ENCODE measurements around the gene AQP1.

AQP1 gene

DNA sequence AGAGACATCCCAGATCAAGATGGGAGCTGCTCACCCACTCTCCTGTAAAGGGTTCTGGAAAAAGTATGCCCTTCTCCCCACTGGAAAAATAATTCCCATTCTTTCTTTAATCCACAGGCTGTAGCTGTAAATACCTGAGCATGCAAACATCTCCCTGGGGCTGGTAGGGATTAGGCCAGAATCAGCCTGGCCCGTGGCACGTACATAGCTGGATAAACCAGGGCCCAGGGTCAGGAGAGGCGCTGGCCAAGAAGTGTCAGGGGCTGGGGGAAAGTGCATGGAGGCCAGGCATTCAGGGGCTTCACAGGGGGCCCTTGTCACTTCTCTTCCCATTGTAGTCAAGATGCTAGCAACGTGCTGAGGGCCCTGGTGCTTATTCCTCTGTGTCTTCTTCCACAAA is 30.7 kb upstream of the AQP1 start:
- DNase-seq (ENCODE audit: low read depth, low spot score), result no peak
- H3K4me3 ChIP-seq (ENCODE audit: low read length), result no peak overlapping the region

DNA sequence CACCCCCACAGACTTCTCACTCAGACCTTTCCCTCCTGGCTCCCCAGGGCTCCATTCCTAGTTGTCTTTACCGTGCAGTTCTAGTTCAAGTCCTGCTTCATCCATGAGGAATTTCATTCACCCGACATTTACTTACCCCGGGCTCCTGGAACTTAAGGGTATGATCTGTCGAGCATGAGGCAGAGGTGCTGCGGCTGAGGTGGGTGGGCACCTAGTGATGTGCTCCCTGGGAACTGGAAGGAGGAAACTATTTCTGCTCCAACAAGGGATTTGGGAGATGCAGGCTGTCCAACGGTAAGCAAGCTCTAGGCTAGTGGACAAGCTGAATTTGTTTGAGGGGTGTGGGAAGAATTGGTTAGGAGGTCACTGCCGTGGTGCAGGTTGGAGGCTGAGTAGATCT is 30.2 kb upstream of the AQP1 start:
- H3K4me3 ChIP-seq (ENCODE audit: low read length), result no peak overlapping the region
- no peak for DNase-seq (ENCODE audit: low read depth, low spot score)

DNA sequence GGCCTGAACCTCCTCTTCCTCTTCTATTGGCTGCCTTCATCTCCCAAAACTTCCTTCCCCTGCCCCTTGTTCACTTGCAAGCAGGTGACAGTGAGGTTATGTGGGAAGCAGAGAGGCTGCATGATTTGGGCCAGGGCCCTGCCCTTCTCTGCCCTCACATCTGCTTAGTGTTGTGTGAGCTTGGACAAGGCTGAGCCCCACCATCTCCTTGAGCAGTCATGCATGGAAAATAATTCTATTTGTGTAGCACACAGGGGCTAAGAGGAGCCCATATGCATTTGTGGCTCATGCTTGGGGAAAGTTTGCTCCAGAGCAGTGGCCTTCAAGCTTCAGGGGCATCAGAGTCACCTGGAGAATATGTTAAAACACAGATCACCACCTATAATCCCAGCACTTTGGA is 26.8 kb upstream of the AQP1 start:
- no peak overlapping the region for H3K4me3 ChIP-seq (ENCODE audit: low read length)
- no peak for DNase-seq (ENCODE audit: low read depth, low spot score)

- H3K4me3 ChIP-seq (ENCODE audit: low read length), result no peak overlapping the region
- no peak for DNase-seq (ENCODE audit: low read depth, low spot score)
These were observed 25.0 kb upstream of the AQP1 start for GRCh38 chr7:30886608-30887011.

- no peak for DNase-seq (ENCODE audit: low read depth, low spot score)
- H3K4me3 ChIP-seq (ENCODE audit: low read length), result no peak overlapping the region
These were observed 24.2 kb upstream of the AQP1 start for GRCh38 chr7:30887464-30887872.

GRCh38 chr7:30888747-30889146 is 22.9 kb upstream of the AQP1 start:
- H3K4me3 ChIP-seq (ENCODE audit: low read length), result no peak overlapping the region
- no peak for DNase-seq (ENCODE audit: low read depth, low spot score)

- no peak overlapping the region for H3K4me3 ChIP-seq (ENCODE audit: low read length)
- DNase-seq (ENCODE audit: low read depth, low spot score), result no peak
These were observed 21.4 kb upstream of the AQP1 start for GRCh38 chr7:30890226-30890625.

GRCh38 chr7:30893357-30893756 is 18.3 kb upstream of the AQP1 start:
- no peak overlapping the region for H3K4me3 ChIP-seq (ENCODE audit: low read length)
- no peak for DNase-seq (ENCODE audit: low read depth, low spot score)

GRCh38 chr7:30894009-30894408 is 17.6 kb upstream of the AQP1 start:
- no peak for DNase-seq (ENCODE audit: low read depth, low spot score)
- no peak overlapping the region for H3K4me3 ChIP-seq (ENCODE audit: low read length)

DNA sequence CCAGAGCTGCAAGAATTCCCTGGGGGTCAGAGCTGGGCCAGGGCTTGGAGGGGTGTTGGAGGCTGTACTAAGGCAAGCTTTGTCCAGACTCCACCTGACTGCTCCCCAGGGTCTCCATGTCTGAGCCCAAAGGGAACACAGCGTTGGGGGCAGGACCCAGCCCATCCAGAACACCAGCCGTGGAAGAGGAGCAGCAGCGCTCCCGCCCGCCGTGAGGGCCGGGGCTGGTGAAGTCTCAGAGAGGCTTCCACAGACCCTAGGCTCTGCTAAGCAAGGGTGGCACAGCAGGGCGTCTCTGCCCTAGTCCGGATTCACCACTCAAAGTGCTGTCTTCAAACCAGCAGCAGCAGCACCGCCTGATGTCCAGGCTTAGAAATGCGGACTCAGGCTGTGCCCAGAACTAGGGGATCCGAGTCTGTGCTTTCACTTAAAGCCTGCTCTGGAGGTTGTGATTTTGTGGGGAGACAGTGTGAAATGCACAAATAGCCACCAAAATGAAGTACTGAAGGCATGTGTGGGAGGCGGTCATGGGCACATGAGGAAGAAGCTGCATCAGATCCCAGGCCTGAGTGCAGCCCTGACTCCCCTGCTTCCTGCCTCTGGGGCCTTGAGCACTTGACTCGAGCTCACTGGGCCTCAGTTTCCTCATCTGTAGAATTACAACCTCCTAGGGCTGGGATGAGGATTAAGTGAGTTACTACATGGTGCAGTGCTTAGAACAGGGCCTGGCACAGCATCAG is 16.6 kb upstream of the AQP1 start:
- no peak overlapping the region for H3K4me3 ChIP-seq (ENCODE audit: low read length)
- no peak for DNase-seq (ENCODE audit: low read depth, low spot score)

DNA sequence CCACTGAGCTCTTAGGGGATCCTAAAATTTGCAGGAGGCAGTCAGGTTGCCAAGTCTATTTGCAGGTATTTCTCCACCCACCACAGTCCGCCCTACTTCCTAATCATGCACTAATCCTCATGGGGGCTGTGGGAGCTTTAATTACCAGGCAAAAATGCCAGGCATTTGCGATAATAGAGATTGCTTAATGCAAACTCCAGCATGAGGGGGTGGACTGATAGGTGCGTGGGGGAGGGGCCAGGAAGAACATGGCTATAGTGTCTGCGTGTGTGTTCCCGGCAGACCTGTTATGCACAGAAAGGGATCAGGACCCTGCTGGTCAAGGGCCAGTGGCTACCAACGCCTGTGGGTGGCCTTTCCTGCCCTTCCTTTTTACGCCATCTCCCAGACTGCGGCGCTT is 15.6 kb upstream of the AQP1 start:
- no peak for DNase-seq (ENCODE audit: low read depth, low spot score)

DNA sequence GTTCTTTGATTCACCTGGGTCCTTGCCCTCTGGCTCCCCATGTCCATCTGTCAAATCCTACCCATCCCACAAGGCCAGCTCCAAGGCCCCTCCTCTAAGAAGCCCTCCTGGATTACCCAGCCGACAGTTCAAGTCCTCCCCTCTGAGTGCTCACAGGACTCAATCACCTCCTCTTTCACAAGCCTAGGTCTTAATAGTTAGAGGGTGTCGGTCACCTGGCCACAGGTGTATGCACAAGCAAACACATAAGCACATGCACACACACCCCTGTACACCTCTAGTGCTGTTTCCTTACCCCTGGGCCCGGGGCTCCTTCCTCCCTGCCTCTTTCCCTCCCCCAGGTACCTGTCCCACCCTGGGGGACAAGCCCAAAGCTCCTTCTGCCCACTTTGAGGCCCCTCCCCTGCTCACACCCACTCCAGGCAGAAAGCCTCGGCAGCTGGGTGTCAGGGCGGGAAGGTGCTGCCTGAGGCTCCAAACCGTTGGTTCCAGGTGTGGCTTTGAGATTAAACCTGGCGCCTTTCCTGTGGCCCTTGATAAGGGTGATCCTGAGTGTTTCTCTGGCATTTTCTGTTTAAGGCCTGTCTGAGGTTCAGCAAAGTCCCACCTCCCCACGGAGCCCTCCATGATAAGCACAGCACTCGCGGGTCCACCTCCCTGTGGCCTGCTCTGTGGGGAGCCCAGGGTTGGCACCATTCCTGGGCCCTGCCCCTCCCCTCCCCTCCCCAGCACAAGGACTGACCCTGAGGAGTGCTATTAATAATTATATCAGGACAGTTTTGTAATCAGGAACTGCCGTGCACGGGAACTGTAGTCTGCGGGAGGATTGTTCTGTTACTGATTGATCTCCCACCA is 14.6 kb upstream of the AQP1 start:
- H3K4me3 ChIP-seq (ENCODE audit: low read length), result no peak overlapping the region
- DNase-seq (ENCODE audit: low read depth, low spot score), result no peak

More for the DNA sequence above, 15.6 kb upstream of the AQP1 start:
- H3K4me3 ChIP-seq (ENCODE audit: low read length), result no peak overlapping the region

- no peak for DNase-seq (ENCODE audit: low read depth, low spot score)
- H3K4me3 ChIP-seq (ENCODE audit: low read length), result no peak overlapping the region
These were observed 13.9 kb upstream of the AQP1 start for GRCh38 chr7:30897770-30898169.

DNA sequence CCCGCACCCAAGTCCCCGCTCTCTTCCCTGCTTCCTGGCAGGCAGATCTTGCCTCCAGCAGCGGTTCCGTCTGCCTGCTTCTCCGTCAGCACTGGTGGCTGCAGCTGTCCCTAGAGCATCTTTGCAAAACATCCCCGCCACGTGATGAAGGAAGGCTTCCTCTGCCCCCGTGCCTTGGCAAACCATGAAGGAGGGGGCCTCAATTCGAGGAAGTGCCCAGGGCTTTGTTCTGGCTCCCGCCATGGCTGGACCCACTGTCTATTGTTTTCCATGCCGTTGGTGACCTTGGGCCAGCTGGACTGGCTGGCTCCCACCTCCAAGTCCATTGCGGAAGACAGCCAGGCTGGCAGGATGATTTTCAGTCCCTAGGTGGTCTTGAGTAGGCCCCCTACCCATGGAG is 13.2 kb upstream of the AQP1 start:
- no peak for DNase-seq (ENCODE audit: low read depth, low spot score)
- H3K4me3 ChIP-seq (ENCODE audit: low read length), result no peak overlapping the region

- H3K4me3 ChIP-seq (ENCODE audit: low read length), result no peak overlapping the region
- no peak for DNase-seq (ENCODE audit: low read depth, low spot score)
These were observed 12.6 kb upstream of the AQP1 start for GRCh38 chr7:30899066-30899465.

DNA sequence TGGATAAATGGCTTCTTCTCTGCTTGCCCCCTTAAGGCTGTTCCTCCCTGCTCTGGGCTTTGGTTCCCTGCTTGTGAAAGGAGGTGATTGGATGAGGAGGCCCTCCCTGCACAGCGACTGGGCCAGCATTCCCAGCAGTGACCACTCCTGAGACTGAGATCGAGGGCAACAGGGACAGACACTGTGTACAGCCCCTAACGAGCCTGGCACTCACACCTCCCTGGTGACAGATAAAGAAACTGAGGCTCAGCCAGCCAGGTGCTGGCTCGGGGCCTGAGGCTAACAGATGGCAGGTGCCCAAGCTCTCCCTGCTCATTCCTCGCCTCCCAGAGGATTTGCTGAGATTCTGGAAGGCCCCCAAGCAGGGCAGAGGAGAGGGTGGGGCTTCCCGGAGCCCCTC is 12.0 kb upstream of the AQP1 start:
- DNase-seq (ENCODE audit: low read depth, low spot score), result no peak
- no peak overlapping the region for H3K4me3 ChIP-seq (ENCODE audit: low read length)

- no peak for DNase-seq (ENCODE audit: low read depth, low spot score)
- no peak overlapping the region for H3K4me3 ChIP-seq (ENCODE audit: low read length)
These were observed 11.6 kb upstream of the AQP1 start for GRCh38 chr7:30900053-30900452.

- H3K4me3 ChIP-seq (ENCODE audit: low read length), result no peak overlapping the region
- DNase-seq (ENCODE audit: low read depth, low spot score), result no peak
These were observed 10.8 kb upstream of the AQP1 start for GRCh38 chr7:30900803-30901362.

DNA sequence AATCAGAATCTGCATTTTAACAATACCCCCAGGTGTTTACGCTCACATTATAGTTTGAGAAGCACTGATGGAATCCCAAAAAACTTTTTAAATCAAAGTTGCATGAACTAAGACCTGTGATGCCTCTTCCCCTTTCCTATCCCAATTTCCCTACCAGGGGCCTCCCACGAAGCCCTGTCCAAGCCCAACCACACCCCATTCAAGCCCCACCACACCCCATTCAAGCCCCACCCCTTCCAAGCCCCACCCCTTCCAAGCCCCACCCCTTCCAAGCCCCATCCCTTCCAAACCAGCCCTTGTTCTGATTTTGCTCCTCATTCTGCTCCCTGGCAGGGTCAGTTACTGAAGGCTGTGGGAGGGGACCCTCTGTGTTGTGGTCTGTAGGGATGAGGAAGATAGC is 9.8 kb upstream of the AQP1 start:
- DNase-seq (ENCODE audit: low read depth, low spot score), result no peak
- no peak overlapping the region for H3K4me3 ChIP-seq (ENCODE audit: low read length)

- H3K4me3 ChIP-seq (ENCODE audit: low read length), result no peak overlapping the region
- DNase-seq (ENCODE audit: low read depth, low spot score), result no peak
These were observed 9.2 kb upstream of the AQP1 start for GRCh38 chr7:30902466-30902865.
